GM12878 (cell line): Measurements from ENCODE around the gene NFKB2. TPM values are rescaled to one million over a fixed set of nuclear protein-coding genes. Genes with fewer than 3 reads are reported as not detected.

ENCODE experiments used
- ATAC-seq: fragments of 200-7000 bp; cut with Tn5 transposase; 3 replicates; pipeline ENCODE4 v1.9.1; 2020; ENCODE audit warnings: mild to moderate bottlenecking, moderate library complexity
- BruUV-seq: library from RNA; stranded (reverse); fragments of 400-500 nt; replicated peaks from 2 replicates; lab custom pipeline; 2021; lab: Mats Ljungman, UMichigan
- CTCF ChIA-PET: fragments of 300-600 bp; sonication (Branson Sonifier 250); formaldehyde crosslinking; extraction: SDS; loops from one replicate; lab custom pipeline; 2021; ENCODE audit warnings: inconsistent platforms; lab: Yijun Ruan, JAX
- POLR2A ChIA-PET: fragments of 350-600 bp; formaldehyde crosslinking; extraction: SDS; loops from one replicate; lab custom pipeline; 2021; ENCODE audit warnings: inconsistent platforms; lab: Charles Lee
- RAD21 ChIA-PET: fragments of 300-600 bp; sonication (Branson Sonifier 250); formaldehyde crosslinking; loops from one replicate; lab custom pipeline; 2023; ENCODE audit warnings: antibody characterized with exemption; ENCODE audit not compliant: unreplicated experiment; lab: Charles Lee
- SMC1A ChIA-PET: fragments of 300-600 bp; sonication (Branson Sonifier 250); formaldehyde crosslinking; loops from one replicate; lab custom pipeline; 2023; ENCODE audit not compliant: unreplicated experiment, uncharacterized antibody; lab: Charles Lee
- DNase-seq: peaks from one replicate; pipeline ENCODE4 v3.0.0-alpha.2; 2011; ENCODE audit warnings: low read depth, low spot score
- FAIRE-seq: peaks from 3 replicates; lab custom pipeline; 2011; peaks lifted over from hg19 to GRCh38; lab: Jason Lieb, UNC
- H2AFZ ChIP-seq: 2 replicates; pipeline ENCODE4 v1.6.0; 2011; ENCODE audit warnings: low read depth, low read length, control low read depth; ENCODE audit not compliant: control insufficient read depth
- H3K27ac ChIP-seq: 2 replicates; pipeline ENCODE4 v1.5.1; 2011; ENCODE audit warnings: control low read depth; ENCODE audit not compliant: control insufficient read depth, insufficient read depth
- H3K27me3 ChIP-seq, 2 experiments: replicated peaks in 1 of 2; 2 replicates each; pipeline versions ENCODE4 v1.6.0 to v1.6.1; 2011; ENCODE audit warnings: low read length in 1 of 2; ENCODE audit not compliant: control insufficient read depth in 2 of 2, insufficient read depth in 2 of 2
- H3K36me3 ChIP-seq, 2 experiments: 2 replicates each; pipeline ENCODE4 v1.5.1; 2011; ENCODE audit warnings: low read length in 1 of 2; ENCODE audit not compliant: control insufficient read depth in 2 of 2, insufficient read depth in 2 of 2
- H3K4me1 ChIP-seq: 2 replicates; pipeline ENCODE4 v1.6.1; 2011; ENCODE audit warnings: mild to moderate bottlenecking, low read length, moderate library complexity, mixed read lengths; ENCODE audit not compliant: control insufficient read depth, insufficient read depth
- H3K4me2 ChIP-seq: 2 replicates; pipeline ENCODE4 v1.6.0; 2011; ENCODE audit warnings: control low read depth; ENCODE audit not compliant: control insufficient read depth, insufficient read depth
- H3K4me3 ChIP-seq: fragments of 200-600 bp; sonication (generic); 2 replicates; pipeline ENCODE4 v1.5.1; 2016
- H3K79me2 ChIP-seq: 2 replicates; pipeline ENCODE4 v1.6.0; 2011; ENCODE audit warnings: low read length; ENCODE audit not compliant: control insufficient read depth, insufficient read depth
- H3K9ac ChIP-seq: 2 replicates; pipeline ENCODE4 v1.8.0; 2011; ENCODE audit warnings: low read length, control low read depth, mixed read lengths; ENCODE audit not compliant: control insufficient read depth, insufficient read depth
- H3K9me3 ChIP-seq: replicated peaks from 3 replicates; pipeline ENCODE4 v1.5.1; 2011; ENCODE audit warnings: mild to moderate bottlenecking, low read length; ENCODE audit not compliant: control insufficient read depth, insufficient read depth
- H4K20me1 ChIP-seq: 2 replicates; pipeline ENCODE4 v1.6.0; 2011; ENCODE audit not compliant: control insufficient read depth, insufficient read depth
- ATF3 ChIP-seq: IDR thresholded peaks from 2 replicates; pipeline ENCODE4 v1.6.1; 2011; ENCODE audit warnings: low read depth, mild to moderate bottlenecking, low read length, moderate library complexity, borderline replicate concordance; ENCODE audit errors: extremely low read depth
- BHLHE40 ChIP-seq, 2 experiments: fragments of 450-650 bp in 1 of 2; IDR thresholded peaks; 2 replicates each; pipeline ENCODE4 v1.6.1; 2011 to 2017; ENCODE audit warnings: low read depth in 2 of 2, borderline replicate concordance in 1 of 2, improper control_type of control experiment in 1 of 2, low read length in 1 of 2, mild to moderate bottlenecking in 1 of 2
- CBX5 ChIP-seq: sonication (generic); IDR thresholded peaks from 2 replicates; pipeline ENCODE4 v1.6.1; 2016; ENCODE audit warnings: low read depth, moderate library complexity, mild to moderate bottlenecking, inconsistent platforms
- CHD4 ChIP-seq: fragments of 200-600 bp; sonication (generic); IDR thresholded peaks from 2 replicates; pipeline ENCODE4 v1.6.1; 2016; ENCODE audit warnings: mild to moderate bottlenecking
- CREB1 ChIP-seq: IDR thresholded peaks from 2 replicates; pipeline ENCODE4 v1.6.1; 2012; ENCODE audit warnings: low read depth, mild to moderate bottlenecking, inconsistent platforms
- EED ChIP-seq: sonication (generic); IDR thresholded peaks from 2 replicates; pipeline ENCODE4 v1.6.1; 2016; ENCODE audit warnings: antibody characterized with exemption, low read depth
- HCFC1 ChIP-seq: fragments of 150-350 bp; IDR thresholded peaks from 2 replicates; pipeline ENCODE4 v1.6.1; 2014; ENCODE audit warnings: low read length
- HDAC2 ChIP-seq: fragments of 200-600 bp; sonication (generic); IDR thresholded peaks from 2 replicates; pipeline ENCODE4 v1.6.1; 2017
- JUNB ChIP-seq: IDR thresholded peaks from 2 replicates; pipeline ENCODE4 v1.6.1; 2016; ENCODE audit warnings: antibody characterized with exemption, mild to moderate bottlenecking
- PKNOX1 ChIP-seq: fragments of 450-650 bp; IDR thresholded peaks from 2 replicates; pipeline ENCODE4 v1.6.1; 2016; ENCODE audit warnings: mild to moderate bottlenecking
- POU2F2 ChIP-seq: IDR thresholded peaks from 3 replicates; pipeline ENCODE4 v1.6.1; 2011; ENCODE audit warnings: low read depth, mild to moderate bottlenecking, low read length, borderline replicate concordance
- RAD51 ChIP-seq: fragments of 450-650 bp; IDR thresholded peaks from 2 replicates; pipeline ENCODE4 v1.6.1; 2016; ENCODE audit warnings: moderate library complexity, mild to moderate bottlenecking, inconsistent platforms
- RFX5 ChIP-seq: IDR thresholded peaks from 2 replicates; pipeline ENCODE4 v1.6.1; 2011; ENCODE audit warnings: low read depth, low read length, improper control_type of control experiment
- SP1 ChIP-seq: IDR thresholded peaks from one replicate; pipeline ENCODE4 v1.6.1; 2011; ENCODE audit warnings: low read depth, low read length
- TBL1XR1 ChIP-seq: IDR thresholded peaks from 2 replicates; pipeline ENCODE4 v1.6.1; 2012; ENCODE audit warnings: low read depth, low read length, improper control_type of control experiment
- ZBTB33 ChIP-seq: fragments of 450-650 bp; IDR thresholded peaks from 2 replicates; pipeline ENCODE4 v1.6.1; 2017; ENCODE audit warnings: mild to moderate bottlenecking
- ZNF384 ChIP-seq: IDR thresholded peaks from 2 replicates; pipeline ENCODE4 v1.6.1; 2012; ENCODE audit warnings: low read depth, mild to moderate bottlenecking, low read length, improper control_type of control experiment, borderline replicate concordance
- WGBS: methylation state at CpG from one replicate; pipeline ENCODE4 v1.1.6; 2016; ENCODE audit warnings: low lambda C conversion rate; ENCODE audit not compliant: insufficient replicate concordance, insufficient coverage; ENCODE audit errors: missing lambda C conversion rate; 5-methylcytosine and 5-hydroxymethylcytosine counted together
- in situ Hi-C: fragments of 300-500 bp; cut with MboI; formaldehyde crosslinking; loops from 9 replicates; pipeline ENCODE4 v1.14.3; 2018; ENCODE audit warnings: mixed read lengths
- intact Hi-C: fragments of 100-400 bp; cut with micrococcal nuclease; formaldehyde crosslinking; loops from one replicate; pipeline ENCODE4 v1.14.2; 2022; ENCODE audit not compliant: unreplicated experiment
- polyA plus RNA-seq, 11 experiments: library from polyadenylated mRNA; depleted of rRNA in 4 of 11; unstranded in 6 of 11; stranded (reverse) in 5 of 11; fragments of >200 nt; fragmentation: Nextera tagmentation in 4 of 11; fragmentation: Illumina TruSeq in 1 of 11; extraction: Ambion mirVana in 4 of 11; extraction: Trizol in 1 of 11; gene quantifications; 1 replicate in 1 of 11; 2 replicates in 10 of 11; pipeline versions ENCODE4 v1.2.1 to v1.2.3, GENCODE V29; 2011 to 2016; ENCODE audit warnings: inconsistent platforms in 2 of 11, missing spikeins in 2 of 11, low read depth in 1 of 11
- total RNA-seq, 4 experiments: library from RNA; depleted of rRNA in 3 of 4; stranded (reverse); fragments of >200 nt in 3 of 4; fragmentation: Illumina TruSeq in 1 of 4; extraction: Trizol in 1 of 4; gene quantifications; 2 replicates each; pipeline versions ENCODE4 v1.2.1 to v1.2.3, GENCODE V29; 2013 to 2021

The NFKB2 gene
- total and polyA plus RNA-seq, 10 of the 15 experiments (the other 5 are each of a cell fraction or from before 2014, with no cell fraction given), result 0.56 to 144 (median 49.4) TPM

GRCh38 chr10:102420714-102421506 lies 25.4 kb downstream of the NFKB2 start, which contains the start of gene FBXL15:
FBXL15 (plus strand) TSS chr10:102420836; CDS start chr10:102421130, 294 bp downstream.
- peak; percentile 98 for FAIRE-seq
- TF ChIP-seq CREB1 (peak; percentile 73), RAD51 (peak; percentile 67), HDAC2 (peak; percentile 68; the same call in 1 of the 2 replicates), POU2F2 (peak; percentile 82; the same call in 2 of the 3 replicates), CBX5 (peak; percentile 76; the same call in 1 of the 2 replicates), ZNF384 (0 out of 2 replicates have a peak, but pooled peaks have one; percentile 22), PKNOX1 (peak; percentile 42; the same call in 1 of the 2 replicates), HCFC1 (peak; percentile 88), ZBTB33 (no peak), RFX5 (0 out of 2 replicates have a peak, but pooled peaks have one; percentile 39), TBL1XR1 (no peak), ATF3 (no peak), CHD4 (no peak), BHLHE40 (IDR thresholded peaks at IDR 0.05; ENCODE audit: borderline replicate concordance in 1 of 2, low read depth in 2 of 2, low read length in 1 of 2) (peak; percentile 39 to 44; a peak in 1 of 4 replicates), SP1 (peak; percentile 70), EED (no peak; the same call in 1 of the 2 replicates), JUNB (no peak)

More at GRCh38 chr10:102420714-102421506, 25.4 kb downstream of the NFKB2 start, which contains the start of gene FBXL15:
- H3K36me3 ChIP-seq, result peaks cover 0 to 5% of the 10 kb centered on the region in 2 experiments; a peak in 2 of 4 replicates
- H3K27me3 ChIP-seq, result no peaks in the 10 kb centered on the region; a peak in 1 of 4 replicates
- H4K20me1 ChIP-seq, result peaks cover 2% of the 10 kb centered on the region; the same call in 1 of the 2 replicates
- under 1% methylated on average over 56 of the region's 66 CpGs for WGBS
- H3K4me2 ChIP-seq, result peak within 1 kb of the TSS; percentile 95
- peaks cover 7% of the 10 kb centered on the region for H3K79me2 ChIP-seq
- DNase-seq, result peak; percentile 89
- H3K9me3 ChIP-seq, result no peaks in the 10 kb centered on the region
- ChIA-PET RAD21 (interaction anchor here (0.6 to 3.8 kb wide), 12 partner anchors 12 to 425 kb away, joined by 3 to 24 read pairs (median 6); partner anchors contain the start of genes ACTR1A and CUEDC2), SMC1A (interaction anchor here (0.7 to 4.2 kb wide), 12 partner anchors 9 to 221 kb away, joined by 3 to 42 read pairs (median 4); partner anchors contain the start of genes CUEDC2 and NFKB2), POLR2A (interaction anchor here (0.6 to 4.9 kb wide), 13 partner anchors 11 to 281 kb away, joined by 3 to 35 read pairs (median 4); partner anchors contain the start of genes C10orf95, CUEDC2 and NFKB2), CTCF (interaction anchor here (0.6 to 5.6 kb wide), 14 partner anchors 9 to 190 kb away, joined by 3 to 90 read pairs (median 8); partner anchors contain the start of genes C10orf95, CUEDC2 and NFKB2)
- H3K4me1 ChIP-seq, result peaks cover 18% of the 10 kb centered on the region
- peak within 1 kb of the TSS; percentile 78 for H3K9ac ChIP-seq
- peak within 1 kb of the TSS; percentile 100 for H2AFZ ChIP-seq
- H3K27ac ChIP-seq, result peak within 1 kb of the TSS; percentile 85
- peak within 1 kb of the TSS; percentile 98 for H3K4me3 ChIP-seq
- intact Hi-C loops (loop anchor here (1.0 kb wide), 2 partner anchors 11 to 27 kb away; partner anchors contain the start of gene CUEDC2), in situ Hi-C loops (no loop called here)
- ATAC-seq, result peak; percentile 80
- no TSS peak for BruUV-seq
